Progenitor cell of endocrine pancreas (in vitro differentiated cells): ENCODE data around the gene MLF2. TPM values are rescaled to one million over a fixed set of nuclear protein-coding genes. Genes with fewer than 3 reads are reported as not detected.

Experiments
- DNase-seq: peaks from one replicate; pipeline ENCODE4 v3.0.0; 2021; ENCODE audit warnings: low spot score; ENCODE audit not compliant: unreplicated experiment
- H3K27ac Mint-ChIP-seq: 2 replicates; pipeline ENCODE4 v1.8.0; 2021; ENCODE audit warnings: mild to moderate bottlenecking, moderate library complexity, mixed read lengths
- H3K27me3 Mint-ChIP-seq: 2 replicates; pipeline ENCODE4 v1.8.0; 2021; ENCODE audit warnings: mixed read lengths
- H3K36me3 Mint-ChIP-seq: 2 replicates; pipeline ENCODE4 v1.8.0; 2022; ENCODE audit warnings: mixed read lengths; ENCODE audit not compliant: insufficient read depth
- H3K4me1 Mint-ChIP-seq: 2 replicates; pipeline ENCODE4 v1.8.0; 2021; ENCODE audit warnings: low read depth, mixed read lengths
- H3K4me3 Mint-ChIP-seq: 2 replicates; pipeline ENCODE4 v1.8.0; 2021; ENCODE audit warnings: low read depth, mild to moderate bottlenecking, moderate library complexity, mixed read lengths
- H3K9me3 Mint-ChIP-seq: 2 replicates; pipeline ENCODE4 v1.8.0; 2021; ENCODE audit warnings: low read depth, mixed read lengths
- CTCF ChIP-seq: fragments of 200-600 bp; sonication (generic); IDR thresholded peaks from one replicate; pipeline ENCODE4 v1.5.0; 2021; ENCODE audit warnings: antibody characterized with exemption, mild to moderate bottlenecking; ENCODE audit not compliant: unreplicated experiment
- total RNA-seq: library from RNA; stranded (reverse); gene quantifications from 2 replicates; pipeline ENCODE4 v1.2.1, GENCODE V29; 2021

MLF2 gene
- total RNA-seq, 1 donor from 2014 or later = 281 TPM

- DNase-seq = no peak
- Mint-ChIP-seq H3K27ac (no peak within 1 kb of the TSS), H3K36me3 (peaks cover 26% of the 10 kb centered on the region), H3K4me1 (peaks cover 48% of the 10 kb centered on the region), H3K9me3 (no peaks in the 10 kb centered on the region), H3K27me3 (peaks cover 58% of the 10 kb centered on the region), H3K4me3 (no peak within 1 kb of the TSS)
- TF ChIP-seq CTCF = no peak
Measured at GRCh38 chr12:6772331-6772695, 19.4 kb upstream of the MLF2 start, which contains the start of gene LAG3. LAG3 (plus strand) TSS chr12:6772520; CDS start chr12:6772853, 333 bp downstream.

GRCh38 chr12:6771509-6772330, 18.8 kb upstream of the MLF2 start:
- Mint-ChIP-seq H3K4me1 (peaks cover 49% of the 10 kb centered on the region), H3K36me3 (peaks cover 26% of the 10 kb centered on the region), H3K27me3 (peaks cover 52% of the 10 kb centered on the region), H3K27ac (no peak overlapping the region), H3K4me3 (no peak overlapping the region), H3K9me3 (no peaks in the 10 kb centered on the region)
- DNase-seq = no peak
- no peak for TF ChIP-seq CTCF

- Mint-ChIP-seq H3K27ac (no peak overlapping the region), H3K27me3 (peaks cover 46% of the 10 kb centered on the region), H3K4me3 (no peak overlapping the region), H3K36me3 (peaks cover 26% of the 10 kb centered on the region), H3K9me3 (no peaks in the 10 kb centered on the region), H3K4me1 (peaks cover 44% of the 10 kb centered on the region)
- DNase-seq = no peak
- TF ChIP-seq CTCF = no peak
Measured at GRCh38 chr12:6771091-6771495, 18.2 kb upstream of the MLF2 start.

- Mint-ChIP-seq H3K4me3 (no peak overlapping the region), H3K9me3 (no peaks in the 10 kb centered on the region), H3K4me1 (peaks cover 40% of the 10 kb centered on the region), H3K27me3 (peaks cover 41% of the 10 kb centered on the region), H3K36me3 (peaks cover 26% of the 10 kb centered on the region), H3K27ac (no peak overlapping the region)
- no peak for TF ChIP-seq CTCF
- no peak for DNase-seq
Measured at GRCh38 chr12:6770600-6770999, 17.7 kb upstream of the MLF2 start.

GRCh38 chr12:6770094-6770493, 17.2 kb upstream of the MLF2 start:
- peaks cover 40% of the 10 kb centered on the region for H3K4me1 Mint-ChIP-seq
- no peaks in the 10 kb centered on the region for H3K9me3 Mint-ChIP-seq
- DNase-seq = no peak
- peaks cover 25% of the 10 kb centered on the region for H3K36me3 Mint-ChIP-seq
- H3K27me3 Mint-ChIP-seq = peaks cover 36% of the 10 kb centered on the region
- H3K27ac Mint-ChIP-seq = no peak overlapping the region
- TF ChIP-seq CTCF = no peak
- no peak overlapping the region for H3K4me3 Mint-ChIP-seq
